GDM1 (cell line): ENCODE measurements around the gene TNF.

ENCODE experiments used
- DNase-seq: peaks from one replicate; lab custom pipeline; 2025; lab: John Stamatoyannopoulos, UW

Gene TNF

DNA sequence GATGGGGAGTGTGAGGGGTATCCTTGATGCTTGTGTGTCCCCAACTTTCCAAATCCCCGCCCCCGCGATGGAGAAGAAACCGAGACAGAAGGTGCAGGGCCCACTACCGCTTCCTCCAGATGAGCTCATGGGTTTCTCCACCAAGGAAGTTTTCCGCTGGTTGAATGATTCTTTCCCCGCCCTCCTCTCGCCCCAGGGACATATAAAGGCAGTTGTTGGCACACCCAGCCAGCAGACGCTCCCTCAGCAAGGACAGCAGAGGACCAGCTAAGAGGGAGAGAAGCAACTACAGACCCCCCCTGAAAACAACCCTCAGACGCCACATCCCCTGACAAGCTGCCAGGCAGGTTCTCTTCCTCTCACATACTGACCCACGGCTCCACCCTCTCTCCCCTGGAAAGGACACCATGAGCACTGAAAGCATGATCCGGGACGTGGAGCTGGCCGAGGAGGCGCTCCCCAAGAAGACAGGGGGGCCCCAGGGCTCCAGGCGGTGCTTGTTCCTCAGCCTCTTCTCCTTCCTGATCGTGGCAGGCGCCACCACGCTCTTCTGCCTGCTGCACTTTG, at the start of gene TNF:
TNF (plus strand) TSS at position 231 of the 567 bp plus-strand sequence; CDS start at position 408, 177 bp downstream.
- no peak for DNase-seq

- no peak for DNase-seq
Measured at GRCh38 chr6:31525932-31526591, 49.3 kb upstream of the TNF start.

DNA sequence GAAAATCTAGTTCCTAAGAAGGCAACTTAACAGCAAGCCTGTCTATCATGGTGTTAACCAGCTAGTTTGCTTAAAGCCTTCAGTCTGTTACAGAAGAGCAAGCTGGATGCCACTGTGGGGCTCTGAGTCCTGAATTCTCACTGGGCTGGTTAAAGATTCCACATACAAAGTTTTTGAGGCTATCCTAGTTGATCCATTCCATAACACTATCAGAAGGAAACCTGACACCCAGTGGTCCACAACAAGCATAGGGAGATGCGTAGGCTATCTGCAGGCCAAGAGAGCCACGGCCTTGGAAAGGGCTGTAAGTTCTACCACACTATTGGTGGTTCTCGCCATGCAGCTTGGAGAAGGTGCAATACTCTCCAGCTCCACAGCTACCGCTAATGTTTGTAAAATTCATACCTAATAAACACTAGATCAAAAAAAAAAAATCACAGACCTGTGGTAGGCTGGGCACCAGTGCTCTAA, 47.0 kb upstream of the TNF start:
- no peak for DNase-seq

GRCh38 chr6:31528821-31529328, 46.5 kb upstream of the TNF start, which contains the start of gene MCCD1:
Gene MCCD1, plus strand, starts transcription at chr6:31528962. Its CDS starts 53 bp downstream, at chr6:31529015.
- no peak for DNase-seq

DNA sequence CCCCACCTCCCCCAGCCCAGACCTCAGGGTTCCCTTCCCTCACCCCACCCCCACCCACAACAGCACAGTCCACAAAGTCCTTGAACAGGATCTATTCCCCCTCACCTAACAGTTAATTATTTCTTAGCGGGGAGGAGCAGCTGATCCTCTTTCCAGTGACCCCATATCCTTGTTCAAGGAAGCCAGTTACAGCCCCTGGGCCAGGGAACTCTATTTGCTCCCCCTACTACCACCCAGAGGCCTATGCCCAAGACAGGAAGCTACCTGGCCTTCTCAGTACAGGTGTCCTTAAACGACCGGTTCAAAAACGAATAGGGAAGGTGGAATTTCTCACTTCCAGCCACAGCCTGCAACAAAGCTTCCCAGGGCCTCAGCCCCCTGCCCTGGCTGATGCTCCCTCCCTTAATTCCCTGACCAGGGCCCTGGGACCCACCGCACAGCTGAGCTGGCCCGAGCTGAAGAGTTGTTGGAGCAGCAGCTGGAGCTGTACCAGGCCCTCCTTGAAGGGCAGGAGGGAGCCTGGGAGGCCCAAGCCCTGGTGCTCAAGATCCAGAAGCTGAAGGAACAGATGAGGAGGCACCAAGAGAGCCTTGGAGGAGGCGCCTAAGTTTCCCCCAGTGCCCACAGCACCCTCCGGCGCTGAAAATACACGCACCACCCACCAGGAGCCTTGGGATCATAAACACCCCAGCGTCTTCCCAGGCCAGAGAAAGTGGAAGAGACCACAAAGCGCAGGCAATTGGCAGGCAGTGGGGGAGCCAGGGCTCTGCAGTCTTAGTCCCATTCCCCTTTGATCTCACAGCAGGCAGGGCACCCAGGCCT, 45.8 kb upstream of the TNF start:
- DNase-seq: no peak

DNA sequence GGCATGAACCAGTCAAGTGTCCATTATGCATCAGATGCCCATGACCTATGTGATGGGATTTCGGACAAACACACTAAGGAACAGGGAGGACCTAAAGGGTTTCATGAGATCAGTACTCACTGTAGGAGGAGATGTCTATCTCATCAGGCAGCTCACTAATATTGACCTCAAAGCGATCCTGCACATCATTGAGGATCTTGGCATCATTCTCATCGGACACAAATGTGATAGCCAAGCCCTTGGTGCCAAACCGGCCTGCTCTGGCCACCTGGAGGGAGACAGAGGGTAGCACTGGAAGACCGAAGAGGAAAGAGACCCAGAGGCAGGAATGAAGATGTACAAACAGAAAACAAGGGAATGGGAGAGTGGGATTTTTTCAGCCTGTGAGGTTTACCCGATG, 44.7 kb upstream of the TNF start:
- DNase-seq: no peak

- DNase-seq: no peak
Measured at GRCh38 chr6:31531162-31531561, 44.2 kb upstream of the TNF start.

- no peak for DNase-seq
Measured at GRCh38 chr6:31531771-31532643, 43.4 kb upstream of the TNF start.

DNA sequence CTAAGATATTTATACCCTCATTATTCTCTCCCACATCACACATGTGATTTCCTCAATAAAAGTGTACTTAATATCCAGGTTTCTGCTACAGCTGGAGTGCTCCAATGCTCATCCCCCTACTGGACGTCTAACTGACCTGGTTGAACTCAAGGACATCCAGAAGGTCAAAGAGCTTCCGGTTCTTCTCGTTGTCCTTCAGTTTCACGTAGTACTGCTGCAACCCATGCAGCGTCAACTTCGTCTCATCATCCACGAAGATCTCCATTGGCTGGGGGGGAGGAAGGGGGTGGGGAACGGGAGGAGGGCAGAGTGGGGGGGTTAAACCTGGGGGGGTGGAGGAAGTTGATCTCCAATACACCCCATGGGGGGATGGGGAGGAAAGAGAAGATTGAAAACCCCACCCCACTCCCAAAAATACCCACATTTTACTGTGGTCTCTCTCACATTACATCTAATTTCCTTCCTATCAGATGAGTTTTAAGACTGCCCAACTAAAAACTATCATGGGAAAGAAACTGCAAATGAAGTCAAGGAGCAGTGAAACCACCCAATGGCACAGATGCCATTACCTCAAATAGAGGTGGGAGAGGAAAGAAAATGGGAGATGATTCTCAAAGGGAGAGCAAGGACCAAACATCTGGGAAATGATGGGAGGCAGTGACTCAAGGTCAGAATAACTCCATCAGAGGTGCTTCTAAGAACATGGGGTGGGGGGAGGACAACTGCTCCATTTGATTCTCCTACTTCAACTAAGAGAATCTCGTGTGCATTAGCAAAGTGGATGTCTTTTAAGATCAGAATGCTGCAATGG, 42.5 kb upstream of the TNF start:
- DNase-seq: no peak

- DNase-seq: no peak
Measured at GRCh38 chr6:31533455-31533841, 41.9 kb upstream of the TNF start.

DNA sequence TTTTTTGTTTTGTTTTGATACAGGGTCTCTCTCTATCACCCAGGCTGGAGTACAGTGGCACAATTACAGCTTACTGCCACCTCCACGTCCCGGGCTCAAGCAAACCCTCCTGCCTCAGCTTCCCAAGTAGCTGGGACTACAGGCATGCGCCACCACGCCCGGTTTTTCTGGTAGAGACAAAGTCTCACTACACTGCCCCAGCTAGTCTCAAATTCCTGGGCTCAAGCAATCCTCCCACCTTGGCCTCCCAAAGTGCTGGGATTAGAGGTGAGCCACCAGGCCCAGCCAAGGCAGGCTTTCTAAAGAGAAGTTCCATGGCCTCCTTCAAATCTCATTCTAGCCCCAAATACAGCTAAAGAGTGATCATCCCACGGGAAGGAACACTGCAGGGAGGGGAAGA, 41.4 kb upstream of the TNF start:
- no peak for DNase-seq

DNA sequence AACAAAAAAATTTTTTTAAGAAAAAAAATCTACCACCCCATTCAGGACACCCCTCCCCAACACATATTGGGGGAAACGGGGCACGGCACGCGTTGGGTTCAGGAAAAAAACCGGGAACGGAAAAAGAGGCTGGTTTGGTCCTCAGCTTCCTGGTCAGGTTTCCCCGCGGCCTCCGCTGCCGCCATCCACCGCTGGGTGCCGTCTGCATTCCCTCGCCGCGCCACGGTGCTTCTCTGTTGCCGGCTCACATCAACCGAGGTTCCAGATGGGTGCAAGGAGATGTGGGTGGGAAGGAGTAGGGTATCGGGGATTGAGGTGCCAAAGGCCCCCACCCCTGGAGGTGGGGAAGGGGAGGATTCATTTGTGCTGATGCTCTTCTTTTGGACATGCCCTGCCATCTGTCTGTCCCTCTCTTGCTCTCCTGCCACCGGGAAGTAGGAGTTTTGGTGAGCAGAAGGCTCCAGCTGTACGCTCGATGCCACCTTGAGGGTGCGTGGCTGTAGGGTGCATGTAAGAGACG, 40.8 kb upstream of the TNF start:
- DNase-seq: no peak

DNA sequence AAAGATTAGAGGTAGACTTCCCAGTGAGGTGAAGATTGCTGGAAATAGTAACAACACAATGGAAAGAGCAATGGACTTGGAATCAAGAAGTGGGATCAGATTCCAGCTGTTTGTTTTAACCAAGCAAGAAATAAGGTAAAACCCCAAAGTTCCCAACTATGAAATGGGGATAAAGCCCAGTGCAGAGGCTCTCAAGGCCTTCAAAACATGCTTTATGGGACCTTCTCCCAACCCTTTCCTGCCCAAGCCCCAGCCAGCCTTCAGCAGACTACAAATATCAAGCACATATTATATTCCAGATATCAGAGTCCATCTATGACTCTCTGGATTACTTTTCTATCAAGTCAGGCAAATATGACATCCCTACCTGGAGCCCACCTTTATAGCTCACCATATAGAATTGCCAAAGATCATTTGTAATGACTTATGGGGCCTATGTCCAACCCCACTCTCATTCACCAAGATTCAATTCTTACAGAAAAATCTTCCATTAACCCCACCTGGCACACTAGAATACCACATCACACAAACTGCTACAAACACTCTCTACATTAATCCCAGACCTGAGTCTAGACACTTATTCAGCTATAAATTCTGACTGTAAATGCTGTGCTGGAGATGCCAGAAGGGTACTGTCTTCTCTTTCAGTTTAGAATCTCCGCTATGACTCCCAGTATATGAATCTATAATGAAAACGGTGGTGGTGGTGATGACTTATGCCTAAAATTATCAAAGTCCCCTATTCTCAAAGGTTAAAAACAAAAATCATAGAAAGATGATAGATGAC, 39.6 kb upstream of the TNF start:
- DNase-seq: no peak

GRCh38 chr6:31538805-31539400, 36.5 kb upstream of the TNF start:
- no peak for DNase-seq

DNA sequence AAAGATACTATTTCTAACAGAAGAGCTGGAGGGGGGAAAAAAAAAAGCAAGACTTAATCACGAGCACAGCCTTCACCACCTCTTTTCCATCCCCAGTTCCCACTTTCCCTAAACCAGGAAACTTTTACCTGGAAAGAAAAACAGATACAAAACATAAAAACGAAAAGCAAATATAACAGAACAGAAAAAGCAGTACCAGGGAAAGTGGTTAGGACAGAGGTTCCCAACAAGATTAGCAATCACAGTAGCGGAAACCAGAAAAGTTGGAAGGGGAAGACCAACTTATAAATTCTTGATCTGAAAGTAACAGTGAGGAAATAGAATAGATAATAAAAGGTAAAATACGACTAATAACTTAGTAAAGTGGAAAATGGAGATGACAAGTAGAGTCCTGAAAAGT, 34.7 kb upstream of the TNF start:
- no peak for DNase-seq

GRCh38 chr6:31541059-31541657, 34.2 kb upstream of the TNF start:
- no peak for DNase-seq

- peak; percentile 95 for DNase-seq
Measured at GRCh38 chr6:31541658-31542521, 33.5 kb upstream of the TNF start, which contains the start of gene DDX39B. Gene DDX39B, minus strand, starts transcription at chr6:31542003. Its CDS starts 1,471 bp downstream, at chr6:31540532.

- no peak for DNase-seq
Measured at GRCh38 chr6:31543639-31544038, 31.7 kb upstream of the TNF start.
